Neural cell (in vitro differentiated cells): ENCODE data around the gene PSMA2. TPM values are rescaled to one million over a fixed set of nuclear protein-coding genes. Genes with fewer than 3 reads are reported as not detected.

Source experiments
- H2AFZ ChIP-seq: fragments of 200-600, 300-800 bp; sonication (generic), shearing (Covaris generic); 2 replicates; pipeline ENCODE4 v1.6.0; 2014; ENCODE audit warnings: low read depth, mild to moderate bottlenecking, antibody characterized with exemption, low read length, moderate library complexity
- H3F3A ChIP-seq: fragments of 200-600 bp; shearing (Covaris generic); 2 replicates; pipeline ENCODE4 v1.6.1; 2016; ENCODE audit warnings: mild to moderate bottlenecking, moderate library complexity, mixed read lengths, antibody characterized with exemption, low read length; ENCODE audit not compliant: insufficient read depth, poor library complexity, severe bottlenecking
- H3K27ac ChIP-seq: fragments of 200-600, 300-800 bp; sonication (generic), shearing (Covaris generic); 2 replicates; pipeline ENCODE4 v1.5.1; 2014; ENCODE audit warnings: mild to moderate bottlenecking, low read length, moderate library complexity
- H3K27me3 ChIP-seq: fragments of 300-800, 200-600 bp; sonication (generic), shearing (Covaris generic); 2 replicates; pipeline ENCODE4 v1.6.0; 2014; ENCODE audit warnings: mild to moderate bottlenecking, low read depth, low read length, moderate library complexity; ENCODE audit not compliant: insufficient read depth
- H3K36me3 ChIP-seq: fragments of 300-800, 200-600 bp; sonication (generic), shearing (Covaris generic); 2 replicates; pipeline ENCODE4 v1.5.1; 2014; ENCODE audit warnings: mild to moderate bottlenecking, antibody characterized with exemption, low read length, moderate library complexity; ENCODE audit not compliant: insufficient read depth
- H3K4me2 ChIP-seq: fragments of 300-800, 200-600 bp; sonication (generic), shearing (Covaris generic); 2 replicates; pipeline ENCODE4 v1.6.0; 2014; ENCODE audit warnings: mild to moderate bottlenecking, low read length
- H3K4me3 ChIP-seq: fragments of 300-800, 200-600 bp; sonication (generic), shearing (Covaris generic); 2 replicates; pipeline ENCODE4 v1.5.1; 2014; ENCODE audit warnings: mild to moderate bottlenecking, low read length, moderate library complexity
- H3K79me2 ChIP-seq: fragments of 200-600 bp; shearing (Covaris generic); replicated peaks from 2 replicates; pipeline ENCODE4 v1.6.0; 2014; ENCODE audit warnings: mild to moderate bottlenecking, low read length, moderate library complexity; ENCODE audit not compliant: insufficient read depth
- H3K9ac ChIP-seq: fragments of 300-800, 200-600 bp; sonication (generic), shearing (Covaris generic); 2 replicates; pipeline ENCODE4 v1.6.1; 2016; ENCODE audit warnings: mild to moderate bottlenecking, low read length, mixed read lengths
- H3K9me2 ChIP-seq: fragments of 200-600 bp; shearing (Covaris generic); 2 replicates; pipeline ENCODE4 v1.6.1; 2016; ENCODE audit warnings: mild to moderate bottlenecking, low read length, mixed read lengths; ENCODE audit not compliant: insufficient read depth
- H3K9me3 ChIP-seq: fragments of 200-600, 300-800 bp; sonication (generic), shearing (Covaris generic); 2 replicates; pipeline ENCODE4 v1.6.1; 2016; ENCODE audit warnings: mild to moderate bottlenecking, mixed run types, low read length, moderate library complexity, mixed read lengths
- H4K20me1 ChIP-seq: fragments of 200-600 bp; shearing (Covaris generic); 2 replicates; pipeline ENCODE4 v1.6.1; 2016; ENCODE audit warnings: mild to moderate bottlenecking, mixed run types; ENCODE audit not compliant: insufficient read depth
- CTCF ChIP-seq: fragments of 450-650 bp; IDR thresholded peaks from 2 replicates; pipeline ENCODE4 v1.5.1; 2014; ENCODE audit warnings: antibody characterized with exemption, mild to moderate bottlenecking, moderate library complexity; ENCODE audit not compliant: poor library complexity, severe bottlenecking
- EP300 ChIP-seq: fragments of 450-650 bp; conservative IDR thresholded peaks from 2 replicates; pipeline ENCODE4 v1.6.1; 2014; ENCODE audit warnings: antibody characterized with exemption, mild to moderate bottlenecking, moderate library complexity; ENCODE audit not compliant: poor library complexity, severe bottlenecking
- EZH2 ChIP-seq: fragments of 200-600, 300-800 bp; shearing (Covaris generic), sonication (generic); IDR thresholded peaks from 2 replicates; pipeline ENCODE4 v1.6.1; 2014; ENCODE audit warnings: antibody characterized with exemption, low read length, borderline replicate concordance, mild to moderate bottlenecking; ENCODE audit not compliant: insufficient read depth, poor library complexity, severe bottlenecking
- MXI1 ChIP-seq: fragments of 450-650 bp; conservative IDR thresholded peaks from 2 replicates; pipeline ENCODE4 v1.6.1; 2014; ENCODE audit warnings: antibody characterized with exemption, mild to moderate bottlenecking; ENCODE audit not compliant: poor library complexity, severe bottlenecking
- POLR2AphosphoS5 ChIP-seq: IDR thresholded peaks from 2 replicates; pipeline ENCODE4 v1.6.1; 2012
- RAD21 ChIP-seq: fragments of 450-650 bp; conservative IDR thresholded peaks from 2 replicates; pipeline ENCODE4 v1.6.1; 2014; ENCODE audit warnings: antibody characterized with exemption, mild to moderate bottlenecking, moderate library complexity
- SMC3 ChIP-seq: fragments of 450-650 bp; conservative IDR thresholded peaks from 2 replicates; pipeline ENCODE4 v1.6.1; 2014; ENCODE audit warnings: antibody characterized with exemption, mild to moderate bottlenecking, moderate library complexity; ENCODE audit not compliant: poor library complexity
- TAF1 ChIP-seq: IDR thresholded peaks from 2 replicates; pipeline ENCODE4 v1.6.1; 2012; ENCODE audit warnings: low read depth
- polyA plus RNA-seq: library from polyadenylated mRNA; depleted of rRNA; stranded (reverse); fragments of >200 nt; gene quantifications from 2 replicates; pipeline ENCODE4 v1.2.3, GENCODE V29; 2014
- TF ChIP-seq, protein P1 (sequence below): IDR thresholded peaks from 2 replicates; pipeline ENCODE4 v1.6.1; 2012; ENCODE audit warnings: borderline replicate concordance

Gene PSMA2
- polyA plus RNA-seq, 1 donor from 2014 or later: 225 TPM

DNA sequence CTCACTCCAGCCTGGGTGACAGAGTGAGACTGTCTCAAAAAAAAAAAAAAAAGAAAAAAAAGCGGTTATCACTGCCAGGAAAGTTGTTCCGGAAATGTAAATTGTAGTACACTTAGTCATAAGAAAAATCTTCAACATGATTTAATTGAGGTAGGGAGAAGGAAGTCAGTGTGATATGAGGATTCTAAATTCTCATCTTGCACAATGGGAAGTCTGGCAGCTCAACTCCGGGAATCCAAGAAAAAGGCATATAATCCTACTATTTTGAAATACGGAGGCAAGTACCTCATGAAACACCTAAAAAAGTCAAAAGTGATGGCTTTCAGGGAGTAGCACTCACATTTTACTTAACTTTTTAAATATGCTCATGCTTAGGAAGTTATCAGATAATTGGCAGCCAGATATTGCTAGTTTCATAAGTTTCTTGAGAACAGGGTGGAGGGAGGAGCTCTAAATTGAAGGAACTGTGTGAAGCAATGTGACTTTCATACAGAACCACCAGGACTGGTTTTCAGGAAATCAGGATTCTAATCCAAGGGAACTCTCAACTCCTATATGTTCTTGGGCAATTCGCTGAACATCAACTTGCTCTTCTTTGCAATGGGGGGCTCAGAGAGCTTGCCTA lies 17.4 kb downstream of the PSMA2 start:
- Histone ChIP-seq H2AFZ (no peak overlapping the region), H3K9ac (no peak overlapping the region), H3K4me2 (no peak overlapping the region), H3K36me3 (no peaks in the 10 kb centered on the region), H3K27ac (no peak overlapping the region), H3K27me3 (no peaks in the 10 kb centered on the region), H3K9me2 (no peaks in the 10 kb centered on the region), H3F3A (no peaks in the 10 kb centered on the region), H4K20me1 (no peaks in the 10 kb centered on the region), H3K9me3 (no peaks in the 10 kb centered on the region), H3K79me2 (peaks cover 12% of the 10 kb centered on the region), H3K4me3 (no peak overlapping the region)
- TF ChIP-seq EZH2: no peak
- TF ChIP-seq RAD21: no peak
- no peak for TF ChIP-seq POLR2AphosphoS5
- no peak for TF ChIP-seq MXI1
- TF ChIP-seq EP300: no peak
- no peak for TF ChIP-seq SMC3
- TF ChIP-seq TAF1: no peak
- TF ChIP-seq, protein P1, sequence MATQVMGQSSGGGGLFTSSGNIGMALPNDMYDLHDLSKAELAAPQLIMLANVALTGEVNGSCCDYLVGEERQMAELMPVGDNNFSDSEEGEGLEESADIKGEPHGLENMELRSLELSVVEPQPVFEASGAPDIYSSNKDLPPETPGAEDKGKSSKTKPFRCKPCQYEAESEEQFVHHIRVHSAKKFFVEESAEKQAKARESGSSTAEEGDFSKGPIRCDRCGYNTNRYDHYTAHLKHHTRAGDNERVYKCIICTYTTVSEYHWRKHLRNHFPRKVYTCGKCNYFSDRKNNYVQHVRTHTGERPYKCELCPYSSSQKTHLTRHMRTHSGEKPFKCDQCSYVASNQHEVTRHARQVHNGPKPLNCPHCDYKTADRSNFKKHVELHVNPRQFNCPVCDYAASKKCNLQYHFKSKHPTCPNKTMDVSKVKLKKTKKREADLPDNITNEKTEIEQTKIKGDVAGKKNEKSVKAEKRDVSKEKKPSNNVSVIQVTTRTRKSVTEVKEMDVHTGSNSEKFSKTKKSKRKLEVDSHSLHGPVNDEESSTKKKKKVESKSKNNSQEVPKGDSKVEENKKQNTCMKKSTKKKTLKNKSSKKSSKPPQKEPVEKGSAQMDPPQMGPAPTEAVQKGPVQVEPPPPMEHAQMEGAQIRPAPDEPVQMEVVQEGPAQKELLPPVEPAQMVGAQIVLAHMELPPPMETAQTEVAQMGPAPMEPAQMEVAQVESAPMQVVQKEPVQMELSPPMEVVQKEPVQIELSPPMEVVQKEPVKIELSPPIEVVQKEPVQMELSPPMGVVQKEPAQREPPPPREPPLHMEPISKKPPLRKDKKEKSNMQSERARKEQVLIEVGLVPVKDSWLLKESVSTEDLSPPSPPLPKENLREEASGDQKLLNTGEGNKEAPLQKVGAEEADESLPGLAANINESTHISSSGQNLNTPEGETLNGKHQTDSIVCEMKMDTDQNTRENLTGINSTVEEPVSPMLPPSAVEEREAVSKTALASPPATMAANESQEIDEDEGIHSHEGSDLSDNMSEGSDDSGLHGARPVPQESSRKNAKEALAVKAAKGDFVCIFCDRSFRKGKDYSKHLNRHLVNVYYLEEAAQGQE: no peak

GRCh38 chr7:42914009-42914408 lies 18.0 kb downstream of the PSMA2 start:
- no peaks in the 10 kb centered on the region for H3K36me3 ChIP-seq
- H3K9me2 ChIP-seq: no peaks in the 10 kb centered on the region
- no peak overlapping the region for H3K27ac ChIP-seq
- no peak overlapping the region for H3K4me2 ChIP-seq
- H3K9me3 ChIP-seq: no peaks in the 10 kb centered on the region
- no peak overlapping the region for H3K9ac ChIP-seq
- H3F3A ChIP-seq: no peaks in the 10 kb centered on the region
- H3K4me3 ChIP-seq: no peak overlapping the region
- no peak for TF ChIP-seq SMC3
- TF ChIP-seq EP300: no peak
- TF ChIP-seq POLR2AphosphoS5: no peak
- TF ChIP-seq, protein P1: no peak
- no peak for TF ChIP-seq MXI1
- TF ChIP-seq CTCF: no peak
- no peak for TF ChIP-seq RAD21
- no peak for TF ChIP-seq TAF1
- no peak for TF ChIP-seq EZH2
- no peaks in the 10 kb centered on the region for H3K27me3 ChIP-seq
- H2AFZ ChIP-seq: no peak overlapping the region
- no peaks in the 10 kb centered on the region for H4K20me1 ChIP-seq
- peaks cover 12% of the 10 kb centered on the region for H3K79me2 ChIP-seq
